Stimulated activated CD4-positive, alpha-beta T cell treated with anti-CD3 and anti-CD28 coated beads, Interleukin-15, amount 100 ng/mL, for 48 hours (primary cell): ENCODE data around the gene SMARCA4.

ENCODE experiments used
- DNase-seq, 2 donors: peaks; one replicate each; pipeline ENCODE4 v3.0.0-alpha.2; 2020; ENCODE audit warnings: low read depth in 2 of 2

Gene SMARCA4

GRCh38 chr19:11010041-11010440 is 49.2 kb downstream of the SMARCA4 start:
- DNase-seq = no peak

- DNase-seq = no peak
These were observed 51.7 kb downstream of the SMARCA4 start for GRCh38 chr19:11012507-11012906.

- DNase-seq = no peak
These were observed 52.9 kb downstream of the SMARCA4 start for GRCh38 chr19:11013771-11014170.

GRCh38 chr19:11014403-11014911 is 53.6 kb downstream of the SMARCA4 start:
- DNase-seq = no peak

- DNase-seq = no peak
These were observed 55.8 kb downstream of the SMARCA4 start for GRCh38 chr19:11016631-11017030.

GRCh38 chr19:11017275-11018035 is 56.6 kb downstream of the SMARCA4 start:
- DNase-seq = no peak

- DNase-seq = no peak
These were observed 57.3 kb downstream of the SMARCA4 start for GRCh38 chr19:11018179-11018578.

GRCh38 chr19:11018763-11019162 is 57.9 kb downstream of the SMARCA4 start:
- no peak for DNase-seq

- DNase-seq = no peak
These were observed 58.4 kb downstream of the SMARCA4 start for GRCh38 chr19:11019262-11019661.

- DNase-seq = no peak
These were observed 59.0 kb downstream of the SMARCA4 start for GRCh38 chr19:11019824-11020223.

GRCh38 chr19:11020423-11020822 is 59.6 kb downstream of the SMARCA4 start:
- no peak for DNase-seq

GRCh38 chr19:11020982-11021759 is 60.3 kb downstream of the SMARCA4 start:
- DNase-seq = no peak

GRCh38 chr19:11021760-11022144 is 60.9 kb downstream of the SMARCA4 start:
- no peak for DNase-seq

GRCh38 chr19:11023016-11023415 is 62.2 kb downstream of the SMARCA4 start:
- no peak for DNase-seq

GRCh38 chr19:11023710-11024109 is 62.9 kb downstream of the SMARCA4 start:
- no peak for DNase-seq

- no peak for DNase-seq
These were observed 63.4 kb downstream of the SMARCA4 start for GRCh38 chr19:11024259-11024658.

GRCh38 chr19:11025006-11025405 is 64.2 kb downstream of the SMARCA4 start:
- no peak for DNase-seq

GRCh38 chr19:11025445-11025844 is 64.6 kb downstream of the SMARCA4 start:
- DNase-seq = no peak

- DNase-seq = no peak
These were observed 65.2 kb downstream of the SMARCA4 start for GRCh38 chr19:11025997-11026396.

GRCh38 chr19:11027381-11027780 is 66.6 kb downstream of the SMARCA4 start:
- DNase-seq = no peak

GRCh38 chr19:11028146-11028545 is 67.3 kb downstream of the SMARCA4 start:
- DNase-seq = no peak

GRCh38 chr19:11031421-11032070 is 70.7 kb downstream of the SMARCA4 start:
- no peak for DNase-seq
